Right ventricle myocardium superior (tissue), 1 donor: ENCODE data around the gene SELENOS. TPM values are rescaled to one million over a fixed set of nuclear protein-coding genes. Genes with fewer than 3 reads are reported as not detected.
A peak's percentile ranks its signal among the peaks of the same experiment; 100 is the strongest.

Experiments
- ATAC-seq: fragments of 200-7000 bp; cut with Tn5 transposase; one replicate; pipeline ENCODE4 v1.9.1; 2020; ENCODE audit warnings: mild to moderate bottlenecking; ENCODE audit not compliant: poor library complexity
- DNase-seq: peaks from one replicate; pipeline ENCODE4 v3.0.0-alpha.2; 2020
- intact Hi-C: fragments of 100-400 bp; cut with DNase I; formaldehyde crosslinking; loops from one replicate; pipeline ENCODE4 v1.11.2; 2022
- total RNA-seq: library from RNA; stranded (reverse); fragmentation: NEBNext Ultra II Directional; extraction: Animal tissue kit (Norgen Biotek cat#: 25700); gene quantifications from one replicate; pipeline ENCODE4 v1.2.1, GENCODE V29; 2021
- donor health status: DM: no; HTN: yes; CAD: no; lungs with severe emphysema.

SELENOS gene
- total RNA-seq, 1 donor from 2014 or later, result 41.1 TPM

- no peak for DNase-seq
- ATAC-seq, result no peak
- intact Hi-C loops, result no loop called here
These were observed 35.9 kb upstream of the SELENOS start for GRCh38 chr15:101313041-101313761.

- intact Hi-C loops, result no loop called here
- DNase-seq, result peak; percentile 24
- ATAC-seq, result no peak
These were observed 33.2 kb upstream of the SELENOS start for GRCh38 chr15:101310508-101310907.

GRCh38 chr15:101310161-101310480 is 32.8 kb upstream of the SELENOS start:
- DNase-seq (no peak), ATAC-seq (no peak)
- intact Hi-C loops, result no loop called here

GRCh38 chr15:101309436-101310160 is 32.3 kb upstream of the SELENOS start:
- intact Hi-C loops, result loop anchor here (10.0 kb wide), 1 partner anchor 195 kb away; no protein-coding TSS in a partner anchor
- no peak for ATAC-seq
- peak; percentile 32 for DNase-seq

GRCh38 chr15:101308604-101309435 is 31.5 kb upstream of the SELENOS start:
- intact Hi-C loops, result loop anchor here (10.0 kb wide), 1 partner anchor 196 kb away; no protein-coding TSS in a partner anchor
- ATAC-seq (no peak), DNase-seq (peak; percentile 33)

GRCh38 chr15:101307897-101308603 is 30.8 kb upstream of the SELENOS start:
- DNase-seq (peak; percentile 22), ATAC-seq (no peak)
- intact Hi-C loops, result loop anchor here (10.0 kb wide), 1 partner anchor 197 kb away; no protein-coding TSS in a partner anchor

- ATAC-seq (peak; percentile 18), DNase-seq (no peak)
- intact Hi-C loops, result loop anchor here (10.0 kb wide), 1 partner anchor 198 kb away; no protein-coding TSS in a partner anchor
These were observed 30.0 kb upstream of the SELENOS start for GRCh38 chr15:101307048-101307896.

GRCh38 chr15:101306341-101307047 is 29.2 kb upstream of the SELENOS start:
- DNase-seq (no peak), ATAC-seq (no peak)
- intact Hi-C loops, result loop anchor here (10.0 kb wide), 1 partner anchor 198 kb away; no protein-coding TSS in a partner anchor

- DNase-seq, result no peak
- intact Hi-C loops, result loop anchor here (10.0 kb wide), 1 partner anchor 199 kb away; no protein-coding TSS in a partner anchor
These were observed 28.6 kb upstream of the SELENOS start for GRCh38 chr15:101305820-101306255.

GRCh38 chr15:101303408-101303807 is 26.1 kb upstream of the SELENOS start:
- intact Hi-C loops, result loop anchor here (5.0 to 10.0 kb wide), 2 partner anchors 201 to 349 kb away; partner anchors contain the start of gene TM2D3
- ATAC-seq (no peak), DNase-seq (no peak)

More at GRCh38 chr15:101305820-101306255, 28.6 kb upstream of the SELENOS start:
- ATAC-seq, result no peak

- DNase-seq (no peak), ATAC-seq (no peak)
- intact Hi-C loops, result no loop called here
These were observed 19.4 kb upstream of the SELENOS start for GRCh38 chr15:101296418-101297405.

- DNase-seq (no peak), ATAC-seq (no peak)
- intact Hi-C loops, result no loop called here
These were observed 18.4 kb upstream of the SELENOS start for GRCh38 chr15:101295607-101296161.

- peak; percentile 97 for ATAC-seq
- peak; percentile 100 for DNase-seq
- intact Hi-C loops, result no loop called here
These were observed 17.7 kb upstream of the SELENOS start, which contains the start of gene SNRPA1 for GRCh38 chr15:101294731-101295606. Gene SNRPA1 (minus strand): TSS chr15:101295248. CDS start chr15:101295178, 70 bp downstream.

GRCh38 chr15:101293122-101293521 is 15.8 kb upstream of the SELENOS start:
- DNase-seq, result no peak
- intact Hi-C loops, result no loop called here
- ATAC-seq, result no peak
